Uterus (tissue), 4 donors: Measurements from ENCODE around the gene GBGT1. TPM values are rescaled to one million over a fixed set of nuclear protein-coding genes. Genes with fewer than 3 reads are reported as not detected.
"Not testable (repeated sequence)": the region's sequence is repeated elsewhere in the genome, so short reads cannot be mapped to it uniquely, and the experiment has no call there.

Source experiments
- DNase-seq, 2 donors: peaks; one replicate each; pipeline ENCODE4 v3.0.0-alpha.2; 2019 to 2020
- H3K27ac ChIP-seq, 2 donors: fragments of 200-600 bp; sonication (generic); 1 replicate in 1 of 2; 2 replicates in 1 of 2; pipeline ENCODE4 v1.5.1; 2016 to 2018
- H3K27me3 ChIP-seq, 2 donors: fragments of 200-600 bp; sonication (generic); one replicate each; pipeline ENCODE4 v1.5.1; 2018 to 2019; ENCODE audit warnings: control low read depth in 1 of 2
- H3K36me3 ChIP-seq, 2 donors: fragments of 200-600 bp; sonication (generic); one replicate each; pipeline ENCODE4 v1.5.1; 2019; ENCODE audit warnings: control low read depth in 1 of 2
- H3K4me1 ChIP-seq, 2 donors: fragments of 200-600 bp; sonication (generic); one replicate each; pipeline ENCODE4 v1.5.1; 2018 to 2019; ENCODE audit warnings: control low read depth in 1 of 2
- H3K4me3 ChIP-seq, 2 donors: fragments of 200-600 bp; sonication (generic); 1 replicate in 1 of 2; 2 replicates in 1 of 2; pipeline ENCODE4 v1.5.1; 2018 to 2019; ENCODE audit warnings: mild to moderate bottlenecking in 1 of 2
- H3K9me3 ChIP-seq, 2 donors: fragments of 200-600 bp; sonication (generic); one replicate each; pipeline ENCODE4 v1.5.1; 2019; ENCODE audit warnings: control low read depth in 1 of 2
- POLR2A ChIP-seq, 2 donors: fragments of 450-650 bp; IDR thresholded peaks; one replicate each; pipeline ENCODE4 v1.6.1; 2016; ENCODE audit warnings: antibody characterized with exemption in 2 of 2, mild to moderate bottlenecking in 1 of 2, moderate library complexity in 1 of 2
- intact Hi-C: fragments of 100-400 bp; cut with DNase I; formaldehyde crosslinking; loops from one replicate; pipeline ENCODE4 v1.15.1; 2023; ENCODE audit warnings: low total_unique reads
- total RNA-seq, 4 donors: library from RNA; depleted of rRNA in 3 of 4; stranded (reverse); fragments of >200 nt in 3 of 4; gene quantifications; one replicate each; pipeline versions ENCODE4 v1.1.0 to v1.2.4, GENCODE V29; 2014 to 2023
- TF ChIP-seq, protein P1 (sequence below), 4 experiments: fragments of 200-600 bp in 2 of 4; fragments of 450-650 bp in 2 of 4; sonication (generic) in 2 of 4; IDR thresholded peaks; one replicate each; pipeline ENCODE4 v1.5.1; 2016 to 2019; ENCODE audit warnings: antibody characterized with exemption in 4 of 4, mild to moderate bottlenecking in 2 of 4, moderate library complexity in 1 of 4
- donor health status: DM: yes; HTN: yes; CAD: no.

The GBGT1 gene
- 10 to 100 TPM in 2 of 4 donors, 1 to 10 TPM in 2; 3.5 to 28.5 (median 9.8) TPM for total RNA-seq

DNA sequence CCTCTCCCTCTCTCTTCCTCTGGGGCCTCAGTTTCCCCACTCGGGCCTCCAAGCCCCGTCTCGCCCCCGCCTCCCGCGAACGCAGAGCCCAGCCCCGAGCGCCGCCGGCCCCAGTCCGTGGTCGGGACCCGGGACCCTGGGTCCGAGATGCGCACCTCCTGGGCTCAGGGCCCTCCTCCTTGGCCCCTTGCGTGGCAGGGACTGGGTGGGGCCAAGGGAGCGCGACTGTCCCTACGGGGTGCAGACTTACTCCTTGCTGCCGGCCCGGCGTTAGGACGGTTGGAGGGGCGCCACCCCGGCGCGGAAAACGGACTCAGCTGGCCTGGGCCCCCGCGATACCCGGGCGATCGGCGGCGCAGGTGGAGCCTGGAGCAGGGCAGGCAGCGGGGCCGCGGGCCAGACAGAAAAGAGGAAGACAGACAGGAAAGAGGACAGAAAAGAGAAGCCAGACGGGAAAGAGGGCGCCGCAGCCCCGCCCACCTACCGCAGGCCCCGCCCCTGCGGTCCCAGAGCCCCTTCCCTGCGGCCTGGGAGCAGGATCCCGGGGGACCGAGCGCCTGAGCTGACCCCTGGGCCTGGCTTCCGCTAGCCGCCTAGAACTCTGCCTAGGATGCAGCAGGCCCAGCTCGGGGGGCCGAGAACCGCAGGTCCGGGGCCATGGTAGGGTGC, at the start of gene GBGT1:
Gene GBGT1 (minus strand): TSS at position 411 of the 669 bp plus-strand sequence. CDS start 1,502 bp downstream, outside the sequence.
- Histone ChIP-seq H3K36me3 (no peaks in the 10 kb centered on the region), H3K27ac (peak within 1 kb of the TSS; percentile 60 to 79), H3K4me3 (peak within 1 kb of the TSS; percentile 61 to 73), H3K4me1 (no peaks in the 10 kb centered on the region), H3K9me3 (no peaks in the 10 kb centered on the region), H3K27me3 (no peaks in the 10 kb centered on the region)
- TF ChIP-seq, protein P1, sequence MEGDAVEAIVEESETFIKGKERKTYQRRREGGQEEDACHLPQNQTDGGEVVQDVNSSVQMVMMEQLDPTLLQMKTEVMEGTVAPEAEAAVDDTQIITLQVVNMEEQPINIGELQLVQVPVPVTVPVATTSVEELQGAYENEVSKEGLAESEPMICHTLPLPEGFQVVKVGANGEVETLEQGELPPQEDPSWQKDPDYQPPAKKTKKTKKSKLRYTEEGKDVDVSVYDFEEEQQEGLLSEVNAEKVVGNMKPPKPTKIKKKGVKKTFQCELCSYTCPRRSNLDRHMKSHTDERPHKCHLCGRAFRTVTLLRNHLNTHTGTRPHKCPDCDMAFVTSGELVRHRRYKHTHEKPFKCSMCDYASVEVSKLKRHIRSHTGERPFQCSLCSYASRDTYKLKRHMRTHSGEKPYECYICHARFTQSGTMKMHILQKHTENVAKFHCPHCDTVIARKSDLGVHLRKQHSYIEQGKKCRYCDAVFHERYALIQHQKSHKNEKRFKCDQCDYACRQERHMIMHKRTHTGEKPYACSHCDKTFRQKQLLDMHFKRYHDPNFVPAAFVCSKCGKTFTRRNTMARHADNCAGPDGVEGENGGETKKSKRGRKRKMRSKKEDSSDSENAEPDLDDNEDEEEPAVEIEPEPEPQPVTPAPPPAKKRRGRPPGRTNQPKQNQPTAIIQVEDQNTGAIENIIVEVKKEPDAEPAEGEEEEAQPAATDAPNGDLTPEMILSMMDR (IDR thresholded peaks at IDR 0.05): no peak
- TF ChIP-seq POLR2A (IDR thresholded peaks at IDR 0.05): peak in 1 of 2 donors; percentile 44
- peak; percentile 63 to 80 for DNase-seq
- intact Hi-C loops: no loop called here

DNA sequence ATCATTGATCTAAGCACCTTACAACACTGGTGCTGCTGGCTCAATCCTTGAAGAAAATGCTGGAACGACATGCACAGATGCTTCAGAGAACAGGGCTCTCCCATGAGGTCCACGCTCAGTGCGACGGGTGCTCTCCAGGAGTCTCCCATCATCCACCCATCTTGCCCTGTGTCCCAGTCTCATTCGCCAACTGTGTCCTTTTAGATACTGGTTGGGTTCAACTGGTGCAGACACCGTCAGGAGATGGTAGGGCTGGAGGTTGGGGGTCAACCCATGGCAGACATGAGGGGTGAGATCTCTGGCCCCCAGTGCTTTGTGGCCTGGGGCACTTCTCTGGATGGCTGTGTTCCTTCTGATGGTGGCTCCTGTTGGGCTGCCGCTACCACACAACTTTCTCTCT, 46.9 kb upstream of the GBGT1 start:
- Histone ChIP-seq H3K27me3 (no peaks in the 10 kb centered on the region), H3K27ac (no peak overlapping the region), H3K9me3 (no peaks in the 10 kb centered on the region), H3K4me3 (no peak overlapping the region), H3K4me1 (no peaks in the 10 kb centered on the region), H3K36me3 (no peaks in the 10 kb centered on the region)
- intact Hi-C loops: loop anchor here (10.0 kb wide), 1 partner anchor 1956 kb away; no protein-coding TSS in a partner anchor
- TF ChIP-seq, protein P1 (IDR thresholded peaks at IDR 0.05): no peak
- TF ChIP-seq POLR2A (IDR thresholded peaks at IDR 0.05): no peak
- DNase-seq: no peak

DNA sequence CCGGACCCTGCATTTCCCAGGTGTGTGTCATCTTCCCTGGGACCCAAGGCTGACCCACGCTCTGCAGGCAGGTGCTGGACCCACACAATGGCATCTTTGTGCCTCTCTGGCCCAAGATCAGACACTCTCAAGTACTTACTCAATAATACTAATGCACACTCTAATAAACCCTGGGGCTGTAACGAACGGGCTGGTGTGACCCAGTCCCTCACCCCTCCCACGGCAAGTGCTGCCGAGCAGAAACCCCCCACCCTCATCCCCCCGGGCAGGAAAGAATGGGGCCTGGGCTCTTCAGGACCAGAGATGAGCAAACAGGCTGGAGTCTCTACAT, 46.5 kb upstream of the GBGT1 start:
- no peaks in the 10 kb centered on the region for H3K4me1 ChIP-seq
- intact Hi-C loops: loop anchor here (10.0 kb wide), 1 partner anchor 1955 kb away; no protein-coding TSS in a partner anchor
- no peak for TF ChIP-seq POLR2A (IDR thresholded peaks at IDR 0.05)
- TF ChIP-seq, protein P1 (IDR thresholded peaks at IDR 0.05): no peak
- H3K27me3 ChIP-seq: no peaks in the 10 kb centered on the region
- no peak overlapping the region for H3K4me3 ChIP-seq
- DNase-seq: no peak
- no peaks in the 10 kb centered on the region for H3K36me3 ChIP-seq
- no peak overlapping the region for H3K27ac ChIP-seq
- H3K9me3 ChIP-seq: no peaks in the 10 kb centered on the region

DNA sequence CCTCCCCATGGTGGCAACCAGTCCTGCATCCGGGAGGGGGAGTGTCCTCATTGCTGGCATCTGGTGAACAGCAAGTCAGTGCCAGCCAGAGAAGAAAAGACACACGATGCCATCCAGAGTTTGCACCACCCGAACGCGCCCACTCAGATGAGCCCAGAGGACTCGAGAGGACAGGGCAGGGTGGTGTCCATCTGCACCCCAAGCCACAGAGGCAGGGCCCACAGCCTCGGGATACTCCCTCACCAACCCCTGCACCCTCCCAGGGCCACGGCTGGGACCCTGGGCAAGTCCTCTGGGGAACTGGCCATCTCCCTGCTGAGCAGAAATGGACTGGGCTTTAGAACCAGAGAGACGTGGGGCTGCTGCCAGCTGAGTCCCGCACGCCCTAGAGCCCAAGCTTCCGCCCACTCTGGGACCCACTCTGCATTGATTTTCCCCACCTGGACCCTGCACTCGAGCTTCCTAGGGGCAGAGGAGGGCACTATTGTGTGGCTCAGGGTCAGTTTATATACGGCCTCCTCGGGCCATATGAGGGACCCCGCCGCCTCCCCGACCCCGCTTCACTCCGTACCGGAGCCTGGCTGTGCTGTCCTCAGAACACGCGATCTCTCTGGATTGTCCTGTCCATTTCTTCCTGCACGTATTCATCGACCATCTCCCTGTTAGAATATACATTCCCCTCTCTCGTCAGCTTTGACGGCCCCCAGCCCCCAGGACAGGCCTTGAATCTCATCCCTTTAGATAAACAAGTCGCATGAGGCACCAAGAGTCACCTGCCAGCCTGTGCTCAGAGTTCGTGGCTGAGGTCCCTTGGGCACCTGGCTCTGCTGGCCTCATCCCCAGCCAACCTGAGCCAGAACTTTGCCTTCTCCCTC, 45.9 kb upstream of the GBGT1 start:
- H3K4me1 ChIP-seq, H3K27me3 ChIP-seq, H3K27ac ChIP-seq, H3K36me3 ChIP-seq, H3K9me3 ChIP-seq, DNase-seq, H3K4me3 ChIP-seq: not testable (repeated sequence)
- intact Hi-C loops: loop anchor here (10.0 kb wide), 1 partner anchor 1955 kb away; no protein-coding TSS in a partner anchor

DNA sequence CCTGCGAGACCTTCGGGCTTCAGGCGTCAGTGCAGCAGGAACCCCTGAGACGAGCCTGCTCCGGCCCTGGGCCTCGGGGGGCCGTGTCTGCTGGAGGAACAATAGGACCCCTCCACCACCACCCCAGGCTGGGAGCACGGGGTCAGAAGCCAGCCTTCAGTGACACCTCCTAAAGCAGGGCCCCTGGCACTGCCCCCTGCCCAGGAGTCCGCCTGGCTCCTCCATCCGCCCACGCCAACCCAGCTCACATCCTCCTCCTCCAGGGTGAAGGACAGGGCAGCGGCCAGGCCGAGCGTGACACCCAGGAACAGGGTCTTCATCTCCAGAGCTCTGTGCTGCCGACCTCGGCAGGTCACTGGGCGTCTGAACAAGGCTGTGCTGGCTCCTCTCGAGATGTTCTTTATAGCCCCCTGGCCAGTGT, 45.2 kb upstream of the GBGT1 start, which contains the start of gene OBP2B:
Gene OBP2B (minus strand): TSS at position 371 of the 421 bp plus-strand sequence. CDS start 51 bp downstream, at position 320.
- H3K9me3 ChIP-seq, H3K4me3 ChIP-seq, H3K4me1 ChIP-seq, intact Hi-C loops, H3K27me3 ChIP-seq, DNase-seq, H3K27ac ChIP-seq, H3K36me3 ChIP-seq: not testable (repeated sequence)

DNA sequence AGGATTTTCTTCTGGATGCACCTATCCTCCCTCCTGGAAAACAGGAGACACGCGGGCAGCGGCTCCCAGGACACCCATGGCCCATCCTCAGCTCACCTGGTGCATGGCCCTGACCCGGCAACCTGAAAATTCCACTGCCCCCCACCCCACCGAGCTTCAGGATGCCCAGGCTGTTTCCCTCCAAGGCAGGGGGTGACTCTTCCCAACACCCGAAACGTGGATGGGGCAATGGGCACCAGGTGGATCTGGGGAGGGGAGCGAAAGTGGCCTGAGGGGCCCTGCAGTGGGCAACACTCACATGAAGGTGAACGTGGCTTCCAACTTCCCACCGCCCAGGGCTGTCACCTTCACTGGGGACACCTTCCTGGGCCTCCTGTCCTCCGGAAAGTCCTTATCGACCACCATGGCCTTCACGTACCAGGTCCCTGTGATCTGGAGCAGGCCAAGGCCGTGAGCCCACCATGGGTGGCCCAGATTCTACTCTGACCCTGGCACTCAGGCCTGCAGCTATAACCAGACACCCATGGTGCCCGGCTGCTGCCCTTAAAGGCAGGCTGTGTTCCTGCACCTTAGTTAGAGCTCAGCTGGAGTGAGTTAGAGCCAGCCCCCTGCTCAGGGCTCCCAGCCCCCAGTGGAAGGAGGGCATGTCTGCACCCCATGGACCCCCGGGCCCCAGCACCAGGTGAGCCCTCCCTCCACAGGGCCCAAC, 44.6 kb upstream of the GBGT1 start:
- H3K36me3 ChIP-seq, intact Hi-C loops, H3K4me3 ChIP-seq, H3K27me3 ChIP-seq, H3K9me3 ChIP-seq, DNase-seq, H3K27ac ChIP-seq, H3K4me1 ChIP-seq: not testable (repeated sequence)
